Measurements from ENCODE around the gene TBX21.

TBX21 gene

DNA sequence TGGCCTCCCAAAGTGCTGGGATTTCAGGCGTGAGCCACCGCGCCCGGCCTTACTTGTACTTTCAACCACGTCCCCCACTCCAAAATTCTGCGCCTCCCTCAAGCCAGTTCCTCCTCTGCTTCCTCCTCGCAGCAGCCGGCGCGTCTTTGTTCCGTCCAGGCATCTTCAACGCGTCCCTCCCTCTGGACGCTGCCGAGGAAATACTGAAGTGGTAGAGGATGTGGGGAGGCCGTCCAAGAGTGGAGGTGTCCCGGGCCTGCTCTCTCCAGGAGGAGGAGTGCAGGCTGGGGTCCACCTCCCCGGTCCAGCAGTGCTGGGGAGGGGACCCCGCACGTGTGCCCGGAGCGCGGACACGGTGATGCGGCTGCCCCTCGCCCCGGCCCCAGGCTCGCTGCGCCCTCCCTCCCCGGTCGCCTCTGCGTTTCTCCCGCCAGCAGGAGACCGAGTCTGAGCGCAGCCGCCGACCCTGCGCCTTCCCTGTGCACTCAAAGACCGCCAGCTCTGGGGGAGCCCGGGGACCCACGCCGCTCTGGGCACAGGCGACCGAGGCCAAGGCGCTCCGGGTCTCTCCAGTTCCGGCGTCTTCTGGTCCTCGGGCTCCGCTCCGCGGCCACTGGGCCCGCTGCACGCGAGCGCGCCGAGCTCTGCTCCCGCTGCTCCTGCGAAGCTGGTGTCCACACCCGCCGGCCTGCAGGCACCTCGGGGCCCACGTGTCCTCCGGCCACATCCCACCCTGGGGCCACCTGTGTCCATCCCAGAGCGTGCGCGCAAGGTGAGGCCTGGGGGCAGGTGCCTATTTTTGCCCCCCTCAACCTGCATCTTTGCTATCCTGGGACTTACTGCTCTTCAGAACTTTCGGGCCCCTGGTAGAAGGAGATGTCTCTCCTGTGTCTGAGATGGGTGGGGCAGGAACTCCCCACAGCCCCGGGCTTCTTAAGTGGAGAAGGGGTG, 56.9 kb downstream of the TBX21 start (continued):
- no peak for TF ChIP-seq SALL2 (tag by site-specific recombination; IDR thresholded peaks at IDR 0.05; ENCODE audit: borderline replicate concordance)
- TF ChIP-seq, protein P1, sequence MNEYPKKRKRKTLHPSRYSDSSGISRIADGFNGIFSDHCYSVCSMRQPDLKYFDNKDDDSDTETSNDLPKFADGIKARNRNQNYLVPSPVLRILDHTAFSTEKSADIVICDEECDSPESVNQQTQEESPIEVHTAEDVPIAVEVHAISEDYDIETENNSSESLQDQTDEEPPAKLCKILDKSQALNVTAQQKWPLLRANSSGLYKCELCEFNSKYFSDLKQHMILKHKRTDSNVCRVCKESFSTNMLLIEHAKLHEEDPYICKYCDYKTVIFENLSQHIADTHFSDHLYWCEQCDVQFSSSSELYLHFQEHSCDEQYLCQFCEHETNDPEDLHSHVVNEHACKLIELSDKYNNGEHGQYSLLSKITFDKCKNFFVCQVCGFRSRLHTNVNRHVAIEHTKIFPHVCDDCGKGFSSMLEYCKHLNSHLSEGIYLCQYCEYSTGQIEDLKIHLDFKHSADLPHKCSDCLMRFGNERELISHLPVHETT (tag by site-specific recombination; IDR thresholded peaks at IDR 0.05), result no peak
- TF ChIP-seq OSR2 (tag by site-specific recombination; IDR thresholded peaks at IDR 0.05), result no peak
- no peak for TF ChIP-seq ZFHX2 (tag by site-specific recombination; conservative IDR thresholded peaks at IDR 0.05)
- no peak for TF ChIP-seq HOXD13 (CRISPR knock-in tag; IDR thresholded peaks at IDR 0.05; ENCODE audit: borderline replicate concordance)
- TF ChIP-seq SP3 (tag by site-specific recombination; IDR thresholded peaks at IDR 0.05), result 0 out of 2 replicates have a peak, but pooled peaks have one; percentile 18
- TF ChIP-seq ZNF24 (tag by site-specific recombination; IDR thresholded peaks at IDR 0.05), result no peak
- no peak for TF ChIP-seq ZNF426 (tag by site-specific recombination; IDR thresholded peaks at IDR 0.05)
- no peak for TF ChIP-seq ZNF114 (tag by site-specific recombination; IDR thresholded peaks at IDR 0.05)
- no peak for TF ChIP-seq ZNF529 (tag by site-specific recombination; IDR thresholded peaks at IDR 0.05; ENCODE audit: insufficient replicate concordance)
- no peak for TF ChIP-seq ZNF785 (tag by site-specific recombination; IDR thresholded peaks at IDR 0.05)
- TF ChIP-seq ZNF133 (tag by site-specific recombination; IDR thresholded peaks at IDR 0.05), result no peak
- TF ChIP-seq RBAK (tag by site-specific recombination; IDR thresholded peaks at IDR 0.05), result no peak
- TF ChIP-seq, protein P2, sequence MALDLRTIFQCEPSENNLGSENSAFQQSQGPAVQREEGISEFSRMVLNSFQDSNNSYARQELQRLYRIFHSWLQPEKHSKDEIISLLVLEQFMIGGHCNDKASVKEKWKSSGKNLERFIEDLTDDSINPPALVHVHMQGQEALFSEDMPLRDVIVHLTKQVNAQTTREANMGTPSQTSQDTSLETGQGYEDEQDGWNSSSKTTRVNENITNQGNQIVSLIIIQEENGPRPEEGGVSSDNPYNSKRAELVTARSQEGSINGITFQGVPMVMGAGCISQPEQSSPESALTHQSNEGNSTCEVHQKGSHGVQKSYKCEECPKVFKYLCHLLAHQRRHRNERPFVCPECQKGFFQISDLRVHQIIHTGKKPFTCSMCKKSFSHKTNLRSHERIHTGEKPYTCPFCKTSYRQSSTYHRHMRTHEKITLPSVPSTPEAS (tag by site-specific recombination; IDR thresholded peaks at IDR 0.05), result no peak
- TF ChIP-seq KLF7 (tag by site-specific recombination; IDR thresholded peaks at IDR 0.05; ENCODE audit: borderline replicate concordance), result no peak
- TF ChIP-seq OVOL3 (tag by site-specific recombination; IDR thresholded peaks at IDR 0.05), result no peak
- no peak for TF ChIP-seq REPIN1 (tag by site-specific recombination; IDR thresholded peaks at IDR 0.05; ENCODE audit: low read depth)
- no peak for TF ChIP-seq ZNF132 (tag by site-specific recombination; IDR thresholded peaks at IDR 0.05; ENCODE audit: borderline replicate concordance)
- no peak for TF ChIP-seq ZNF16 (tag by site-specific recombination; IDR thresholded peaks at IDR 0.05; ENCODE audit: low read depth)
- TF ChIP-seq, protein P3, sequence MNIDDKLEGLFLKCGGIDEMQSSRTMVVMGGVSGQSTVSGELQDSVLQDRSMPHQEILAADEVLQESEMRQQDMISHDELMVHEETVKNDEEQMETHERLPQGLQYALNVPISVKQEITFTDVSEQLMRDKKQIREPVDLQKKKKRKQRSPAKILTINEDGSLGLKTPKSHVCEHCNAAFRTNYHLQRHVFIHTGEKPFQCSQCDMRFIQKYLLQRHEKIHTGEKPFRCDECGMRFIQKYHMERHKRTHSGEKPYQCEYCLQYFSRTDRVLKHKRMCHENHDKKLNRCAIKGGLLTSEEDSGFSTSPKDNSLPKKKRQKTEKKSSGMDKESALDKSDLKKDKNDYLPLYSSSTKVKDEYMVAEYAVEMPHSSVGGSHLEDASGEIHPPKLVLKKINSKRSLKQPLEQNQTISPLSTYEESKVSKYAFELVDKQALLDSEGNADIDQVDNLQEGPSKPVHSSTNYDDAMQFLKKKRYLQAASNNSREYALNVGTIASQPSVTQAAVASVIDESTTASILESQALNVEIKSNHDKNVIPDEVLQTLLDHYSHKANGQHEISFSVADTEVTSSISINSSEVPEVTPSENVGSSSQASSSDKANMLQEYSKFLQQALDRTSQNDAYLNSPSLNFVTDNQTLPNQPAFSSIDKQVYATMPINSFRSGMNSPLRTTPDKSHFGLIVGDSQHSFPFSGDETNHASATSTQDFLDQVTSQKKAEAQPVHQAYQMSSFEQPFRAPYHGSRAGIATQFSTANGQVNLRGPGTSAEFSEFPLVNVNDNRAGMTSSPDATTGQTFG (tag by site-specific recombination; IDR thresholded peaks at IDR 0.05; ENCODE audit: borderline replicate concordance), result no peak
- peak; percentile 88 for TF ChIP-seq ZBTB20 (tag by site-specific recombination; IDR thresholded peaks at IDR 0.05)
- 0 out of 2 replicates have a peak, but pooled peaks have one; percentile 30 for TF ChIP-seq ZXDB (tag by site-specific recombination; IDR thresholded peaks at IDR 0.05)
- TF ChIP-seq SCRT2 (tag by site-specific recombination; IDR thresholded peaks at IDR 0.05), result peak; percentile 41; the same call in 1 of the 2 replicates
- TF ChIP-seq ZNF394 (tag by site-specific recombination; IDR thresholded peaks at IDR 0.05; ENCODE audit: borderline replicate concordance), result peak; percentile 42; the same call in 1 of the 2 replicates
- TF ChIP-seq, protein P4, sequence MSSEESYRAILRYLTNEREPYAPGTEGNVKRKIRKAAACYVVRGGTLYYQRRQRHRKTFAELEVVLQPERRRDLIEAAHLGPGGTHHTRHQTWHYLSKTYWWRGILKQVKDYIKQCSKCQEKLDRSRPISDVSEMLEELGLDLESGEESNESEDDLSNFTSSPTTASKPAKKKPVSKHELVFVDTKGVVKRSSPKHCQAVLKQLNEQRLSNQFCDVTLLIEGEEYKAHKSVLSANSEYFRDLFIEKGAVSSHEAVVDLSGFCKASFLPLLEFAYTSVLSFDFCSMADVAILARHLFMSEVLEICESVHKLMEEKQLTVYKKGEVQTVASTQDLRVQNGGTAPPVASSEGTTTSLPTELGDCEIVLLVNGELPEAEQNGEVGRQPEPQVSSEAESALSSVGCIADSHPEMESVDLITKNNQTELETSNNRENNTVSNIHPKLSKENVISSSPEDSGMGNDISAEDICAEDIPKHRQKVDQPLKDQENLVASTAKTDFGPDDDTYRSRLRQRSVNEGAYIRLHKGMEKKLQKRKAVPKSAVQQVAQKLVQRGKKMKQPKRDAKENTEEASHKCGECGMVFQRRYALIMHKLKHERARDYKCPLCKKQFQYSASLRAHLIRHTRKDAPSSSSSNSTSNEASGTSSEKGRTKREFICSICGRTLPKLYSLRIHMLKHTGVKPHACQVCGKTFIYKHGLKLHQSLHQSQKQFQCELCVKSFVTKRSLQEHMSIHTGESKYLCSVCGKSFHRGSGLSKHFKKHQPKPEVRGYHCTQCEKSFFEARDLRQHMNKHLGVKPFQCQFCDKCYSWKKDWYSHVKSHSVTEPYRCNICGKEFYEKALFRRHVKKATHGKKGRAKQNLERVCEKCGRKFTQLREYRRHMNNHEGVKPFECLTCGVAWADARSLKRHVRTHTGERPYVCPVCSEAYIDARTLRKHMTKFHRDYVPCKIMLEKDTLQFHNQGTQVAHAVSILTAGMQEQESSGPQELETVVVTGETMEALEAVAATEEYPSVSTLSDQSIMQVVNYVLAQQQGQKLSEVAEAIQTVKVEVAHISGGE (tag by site-specific recombination; conservative IDR thresholded peaks at IDR 0.05; ENCODE audit: low read depth), result peak; percentile 76
- TF ChIP-seq BCL11B (tag by site-specific recombination; IDR thresholded peaks at IDR 0.05; ENCODE audit: low read depth), result no peak
- TF ChIP-seq ZNF664 (tag by site-specific recombination; IDR thresholded peaks at IDR 0.05), result no peak
- TF ChIP-seq, protein P5, sequence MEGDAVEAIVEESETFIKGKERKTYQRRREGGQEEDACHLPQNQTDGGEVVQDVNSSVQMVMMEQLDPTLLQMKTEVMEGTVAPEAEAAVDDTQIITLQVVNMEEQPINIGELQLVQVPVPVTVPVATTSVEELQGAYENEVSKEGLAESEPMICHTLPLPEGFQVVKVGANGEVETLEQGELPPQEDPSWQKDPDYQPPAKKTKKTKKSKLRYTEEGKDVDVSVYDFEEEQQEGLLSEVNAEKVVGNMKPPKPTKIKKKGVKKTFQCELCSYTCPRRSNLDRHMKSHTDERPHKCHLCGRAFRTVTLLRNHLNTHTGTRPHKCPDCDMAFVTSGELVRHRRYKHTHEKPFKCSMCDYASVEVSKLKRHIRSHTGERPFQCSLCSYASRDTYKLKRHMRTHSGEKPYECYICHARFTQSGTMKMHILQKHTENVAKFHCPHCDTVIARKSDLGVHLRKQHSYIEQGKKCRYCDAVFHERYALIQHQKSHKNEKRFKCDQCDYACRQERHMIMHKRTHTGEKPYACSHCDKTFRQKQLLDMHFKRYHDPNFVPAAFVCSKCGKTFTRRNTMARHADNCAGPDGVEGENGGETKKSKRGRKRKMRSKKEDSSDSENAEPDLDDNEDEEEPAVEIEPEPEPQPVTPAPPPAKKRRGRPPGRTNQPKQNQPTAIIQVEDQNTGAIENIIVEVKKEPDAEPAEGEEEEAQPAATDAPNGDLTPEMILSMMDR (tag by site-specific recombination; IDR thresholded peaks at IDR 0.05), result peak; percentile 84
- TF ChIP-seq ZNF600 (tag by site-specific recombination; IDR thresholded peaks at IDR 0.05), result peak; percentile 77
- peak; percentile 61 for TF ChIP-seq GLIS1 (tag by site-specific recombination; IDR thresholded peaks at IDR 0.05)

Measured in HEK293 (cell line).